ENCODE measurements around the gene C4orf50.
"Not testable (repeated sequence)": the region's sequence is repeated elsewhere in the genome, so short reads cannot be mapped to it uniquely, and the experiment has no call there.

C4orf50 gene

GRCh38 chr4:6012200-6012599 lies 6.0 kb downstream of the C4orf50 start:
- DNase-seq, result no peak

GRCh38 chr4:6011686-6012085 lies 6.5 kb downstream of the C4orf50 start:
- no peak for DNase-seq

GRCh38 chr4:6011271-6011671 lies 7.0 kb downstream of the C4orf50 start:
- DNase-seq, result no peak

DNA sequence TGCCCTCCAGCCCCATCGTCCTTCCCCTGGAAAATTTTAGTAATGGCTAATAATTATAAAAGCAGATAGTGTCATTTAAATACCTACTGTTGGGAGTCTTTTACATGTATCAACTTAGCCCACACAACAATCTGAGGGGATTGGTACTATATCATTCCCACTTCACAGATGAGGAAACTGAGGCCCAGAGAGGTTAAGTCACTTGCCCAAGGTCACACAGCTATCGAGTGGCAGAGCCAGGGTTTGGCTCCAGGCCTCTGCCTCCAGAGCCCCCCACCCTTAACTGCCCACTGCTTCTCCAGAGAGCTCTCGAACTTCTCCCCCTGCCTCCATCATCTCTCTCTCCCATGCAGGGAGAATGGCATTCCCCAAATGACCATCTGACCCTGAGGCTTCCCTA lies 7.4 kb downstream of the C4orf50 start:
- no peak for DNase-seq

- no peak for DNase-seq
Measured at GRCh38 chr4:6009452-6009851, 8.8 kb downstream of the C4orf50 start.

GRCh38 chr4:6008766-6009385 lies 9.4 kb downstream of the C4orf50 start:
- DNase-seq, result no peak

- DNase-seq, result no peak
Measured at GRCh38 chr4:6008092-6008551, 10.1 kb downstream of the C4orf50 start.

GRCh38 chr4:6005175-6005574 lies 13.1 kb downstream of the C4orf50 start:
- no peak for DNase-seq

GRCh38 chr4:6003485-6003884 lies 14.7 kb downstream of the C4orf50 start:
- not testable (repeated sequence) for DNase-seq

DNA sequence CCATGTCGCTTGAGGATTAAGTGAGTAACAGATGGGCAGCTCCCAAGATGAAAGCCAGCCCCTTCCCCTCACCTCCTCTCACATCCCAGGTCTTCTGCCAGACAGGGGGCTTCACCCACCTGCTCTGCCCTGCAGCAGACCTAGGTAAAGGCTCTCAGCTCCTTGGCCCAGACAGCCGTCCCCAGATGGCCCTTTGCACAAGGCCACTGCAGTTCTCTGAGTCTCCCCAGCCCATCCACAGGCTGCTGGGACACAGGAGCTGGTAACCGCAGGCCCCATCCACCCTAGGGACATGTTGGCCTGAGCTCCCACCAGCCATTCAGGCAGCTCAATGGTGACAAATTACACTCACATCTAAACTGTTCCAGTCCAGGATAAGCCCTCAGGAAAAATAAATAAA lies 15.3 kb downstream of the C4orf50 start:
- no peak for DNase-seq

DNA sequence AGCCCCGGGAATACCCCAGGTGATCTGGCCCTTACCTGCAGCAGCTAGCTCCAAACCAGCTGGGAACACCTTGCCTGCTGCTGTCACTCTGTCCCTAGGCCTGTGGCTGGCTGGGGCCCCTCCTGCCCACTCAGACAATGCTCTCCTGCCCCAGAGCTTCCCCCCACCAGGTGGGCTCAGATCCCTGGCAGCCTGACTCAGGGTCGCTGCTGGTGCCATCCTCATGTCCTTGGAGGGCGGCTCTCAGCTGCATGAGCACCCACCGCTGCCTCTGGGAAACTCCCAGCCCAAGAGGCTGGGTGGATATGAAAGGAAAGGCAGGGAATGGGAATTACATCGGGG lies 15.8 kb downstream of the C4orf50 start:
- no peak for DNase-seq

- DNase-seq, result no peak
Measured at GRCh38 chr4:6001680-6002491, 16.3 kb downstream of the C4orf50 start.

- DNase-seq, result no peak
Measured at GRCh38 chr4:5999830-6000365, 18.3 kb downstream of the C4orf50 start.

DNA sequence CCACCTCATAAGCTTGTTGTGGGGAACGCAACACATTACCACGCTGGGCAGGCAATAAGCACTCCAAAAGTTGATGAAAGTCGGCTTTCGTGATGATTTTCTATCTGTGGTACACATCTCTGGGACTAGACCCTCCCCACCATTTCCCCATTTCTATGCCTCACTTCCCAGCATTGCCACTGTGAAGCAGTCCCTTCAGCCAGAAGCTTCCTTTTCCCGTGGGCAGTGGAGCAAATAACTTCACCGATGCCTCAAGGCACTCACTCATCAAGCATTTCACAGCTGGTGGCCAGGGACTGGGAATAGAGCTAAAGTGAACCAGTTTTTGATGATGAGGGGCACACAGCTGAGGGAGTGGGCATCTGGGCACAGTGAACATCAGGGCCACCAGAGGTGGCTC lies 18.9 kb downstream of the C4orf50 start:
- DNase-seq, result no peak

DNA sequence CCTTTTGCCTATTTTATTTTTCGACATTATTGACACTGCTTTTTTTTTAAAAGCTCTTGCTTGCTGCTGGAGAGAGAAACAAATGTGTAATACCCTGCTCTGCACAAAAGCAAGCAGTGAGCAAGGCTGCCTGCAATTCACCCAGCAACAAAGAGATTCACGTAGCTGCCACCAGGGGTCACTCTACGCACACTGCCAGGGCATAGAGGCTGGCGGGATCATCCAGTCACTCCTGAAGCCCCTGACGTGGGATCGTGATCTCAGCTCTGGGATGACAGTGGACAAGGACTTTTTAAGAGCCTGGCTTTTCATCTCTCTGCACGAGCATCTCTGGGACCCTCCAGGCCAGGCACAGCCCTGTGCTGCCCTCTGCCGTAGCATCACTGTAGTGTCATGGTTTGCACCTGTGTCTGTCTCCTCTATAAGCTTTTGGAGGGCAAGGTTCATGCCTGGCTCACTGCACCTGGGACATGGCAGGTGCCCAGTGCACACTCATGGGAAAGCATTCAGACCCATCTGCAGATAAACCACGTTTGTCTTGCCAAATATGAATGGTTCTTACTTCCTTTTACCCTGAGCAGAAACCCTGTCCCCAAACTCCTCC lies 19.8 kb downstream of the C4orf50 start:
- DNase-seq, result peak; percentile 38

- no peak for DNase-seq
Measured at GRCh38 chr4:5996641-5997040, 21.6 kb downstream of the C4orf50 start.

GRCh38 chr4:5995901-5996623 lies 22.2 kb downstream of the C4orf50 start:
- DNase-seq, result no peak

GRCh38 chr4:5993876-5994811 lies 24.1 kb downstream of the C4orf50 start:
- no peak for DNase-seq

- DNase-seq, result not testable (repeated sequence)
Measured at GRCh38 chr4:5993346-5993745, 24.9 kb downstream of the C4orf50 start.

DNA sequence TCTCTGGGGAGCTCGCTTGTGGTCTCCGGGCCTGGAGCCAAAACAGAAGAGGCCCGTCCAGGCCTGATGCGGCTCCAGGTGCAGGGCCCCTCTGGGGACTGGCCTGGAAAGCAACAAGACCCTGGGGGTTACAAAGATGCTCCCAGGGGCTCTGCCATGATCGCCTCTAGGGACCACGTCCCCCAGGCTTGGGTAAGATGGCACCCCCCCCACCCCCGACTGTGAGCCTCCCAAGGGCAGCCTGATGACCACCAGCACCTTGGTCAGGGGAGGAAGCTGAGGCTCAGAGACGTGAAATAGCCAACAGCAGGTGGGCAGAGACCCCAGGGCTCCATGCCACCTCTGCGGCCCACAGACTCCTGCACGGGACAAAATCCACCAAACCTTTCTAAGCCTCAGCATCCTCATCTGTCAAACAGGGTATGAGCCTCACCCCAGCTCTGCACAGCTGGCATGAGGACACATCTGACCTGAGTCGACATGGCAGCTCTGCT lies 25.4 kb downstream of the C4orf50 start:
- no peak for DNase-seq

DNA sequence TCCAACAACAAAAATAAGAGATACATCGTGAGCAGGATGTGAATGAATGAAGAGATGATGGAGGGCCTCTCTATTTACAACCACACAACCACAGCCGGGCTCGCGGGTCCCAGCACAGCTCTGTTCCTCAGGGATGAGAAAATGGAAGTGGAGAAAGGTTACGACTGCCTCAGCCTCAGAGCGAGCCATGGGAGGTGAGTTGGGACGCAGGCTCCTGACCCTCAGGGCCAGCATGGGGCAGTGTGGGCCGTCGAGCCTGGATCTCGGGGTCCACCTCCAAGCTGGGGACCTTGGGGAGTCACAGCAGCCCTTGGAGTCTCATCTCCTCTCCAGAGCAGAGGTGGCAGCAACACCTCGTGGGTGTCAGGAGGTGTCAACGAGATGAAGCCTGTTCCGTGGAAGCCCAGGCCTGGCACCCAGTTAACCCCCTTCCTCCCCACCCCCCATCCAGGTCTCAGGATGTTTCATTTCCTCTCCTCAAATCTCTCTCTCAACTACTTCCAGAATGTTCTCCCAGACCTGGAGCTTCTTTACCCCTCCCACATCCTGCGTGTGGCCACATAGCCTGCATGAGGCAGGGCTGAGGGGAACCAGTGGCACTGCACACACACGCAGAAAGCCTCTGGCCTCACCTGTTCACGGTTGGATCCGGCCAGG lies 25.9 kb downstream of the C4orf50 start:
- no peak for DNase-seq
